GM23338 (cell line): ENCODE data around the gene MCUB. TPM values are rescaled to one million over a fixed set of nuclear protein-coding genes. Genes with fewer than 3 reads are reported as not detected.

Experiments used
- ATAC-seq: fragments of 200-7000 bp; cut with Tn5 transposase; 3 replicates; pipeline ENCODE4 v1.9.1; 2020
- DNase-seq: peaks from one replicate; pipeline ENCODE4 v3.0.0-alpha.2; 2015; ENCODE audit warnings: low spot score
- H2AFZ ChIP-seq: fragments of 200-600 bp; sonication (generic); 2 replicates; pipeline ENCODE4 v1.8.0; 2016; ENCODE audit warnings: antibody characterized with exemption, mild to moderate bottlenecking, moderate library complexity
- H3F3A ChIP-seq: fragments of 200-600 bp; sonication (generic); replicated peaks from 2 replicates; pipeline ENCODE4 v1.8.0; 2017; ENCODE audit warnings: antibody characterized with exemption, mixed run types, low read depth
- H3K27ac ChIP-seq: fragments of 200-600 bp; sonication (generic); 2 replicates; pipeline ENCODE4 v1.6.1; 2016; ENCODE audit warnings: low read depth
- H3K27me3 ChIP-seq: fragments of 200-600 bp; sonication (generic); 2 replicates; pipeline ENCODE4 v1.8.0; 2016; ENCODE audit warnings: mild to moderate bottlenecking, mixed run types, moderate library complexity; ENCODE audit not compliant: insufficient read depth
- H3K36me3 ChIP-seq: fragments of 200-600 bp; sonication (generic); 2 replicates; pipeline ENCODE4 v1.8.0; 2016; ENCODE audit warnings: mild to moderate bottlenecking; ENCODE audit not compliant: insufficient read depth
- H3K4me1 ChIP-seq: fragments of 200-600 bp; sonication (generic); 2 replicates; pipeline ENCODE4 v1.8.0; 2016; ENCODE audit warnings: mild to moderate bottlenecking, moderate library complexity; ENCODE audit not compliant: insufficient read depth
- H3K4me2 ChIP-seq: fragments of 200-600 bp; sonication (generic); 2 replicates; pipeline ENCODE4 v1.7.1; 2017; ENCODE audit warnings: mixed run types
- H3K4me3 ChIP-seq: fragments of 200-600 bp; sonication (generic); 2 replicates; pipeline ENCODE4 v1.6.1; 2016; ENCODE audit warnings: mixed run types
- H3K79me2 ChIP-seq: fragments of 200-600 bp; sonication (generic); replicated peaks from 2 replicates; pipeline ENCODE4 v1.8.0; 2017; ENCODE audit warnings: mild to moderate bottlenecking; ENCODE audit not compliant: insufficient read depth
- H3K9me2 ChIP-seq: fragments of 200-600 bp; sonication (generic); 2 replicates; pipeline ENCODE4 v1.8.0; 2017; ENCODE audit not compliant: insufficient read depth
- H4K20me1 ChIP-seq: fragments of 200-600 bp; sonication (generic); replicated peaks from 2 replicates; pipeline ENCODE4 v1.8.0; 2017; ENCODE audit warnings: mild to moderate bottlenecking; ENCODE audit not compliant: insufficient read depth
- H3K27ac Mint-ChIP-seq: 2 replicates; pipeline ENCODE4 v1.8.0; 2020; ENCODE audit warnings: inconsistent platforms, mild to moderate bottlenecking, moderate library complexity, mixed read lengths
- H3K27me3 Mint-ChIP-seq: 3 replicates; pipeline ENCODE4 v1.8.0; 2022; ENCODE audit warnings: low read depth, mild to moderate bottlenecking, moderate library complexity, mixed read lengths, inconsistent platforms; ENCODE audit not compliant: insufficient read depth, poor library complexity
- H3K36me3 Mint-ChIP-seq: 3 replicates; pipeline ENCODE4 v1.8.0; 2021; ENCODE audit warnings: low read depth, mild to moderate bottlenecking, inconsistent platforms, moderate library complexity, mixed read lengths
- H3K4me1 Mint-ChIP-seq: 3 replicates; pipeline ENCODE4 v1.8.0; 2020; ENCODE audit warnings: mild to moderate bottlenecking, inconsistent platforms, mixed read lengths
- H3K4me3 Mint-ChIP-seq: 3 replicates; pipeline ENCODE4 v1.8.0; 2021; ENCODE audit warnings: moderate library complexity, mild to moderate bottlenecking, inconsistent platforms, mixed read lengths
- H3K9me3 Mint-ChIP-seq: 3 replicates; pipeline ENCODE4 v1.8.0; 2020; ENCODE audit warnings: moderate library complexity, mild to moderate bottlenecking, inconsistent platforms, mixed read lengths
- CREB1 ChIP-seq: fragments of 250-450 bp; sonication (Bioruptor Pico); IDR thresholded peaks from 2 replicates; pipeline ENCODE4 v1.5.0; 2020; ENCODE audit warnings: low read depth, mild to moderate bottlenecking, moderate library complexity
- EZH2 ChIP-seq: fragments of 200-600 bp; sonication (generic); IDR thresholded peaks from one replicate; pipeline ENCODE4 v1.8.0; 2017; ENCODE audit warnings: antibody characterized with exemption, mild to moderate bottlenecking, low read depth; ENCODE audit not compliant: unreplicated experiment
- EZH2phosphoT487 ChIP-seq: fragments of 200-600 bp; sonication (generic); IDR thresholded peaks from one replicate; pipeline ENCODE4 v1.8.1; 2018; ENCODE audit warnings: antibody characterized with exemption; ENCODE audit not compliant: unreplicated experiment
- JUNB ChIP-seq: IDR thresholded peaks from one replicate; pipeline ENCODE4 v1.6.1; 2016; ENCODE audit warnings: antibody characterized with exemption; ENCODE audit not compliant: unreplicated experiment
- NANOG ChIP-seq: IDR thresholded peaks from 2 replicates; pipeline ENCODE4 v1.6.1; 2016; ENCODE audit warnings: antibody characterized with exemption, borderline replicate concordance
- POLR2AphosphoS5 ChIP-seq: IDR thresholded peaks from 2 replicates; pipeline ENCODE4 v1.6.1; 2016; ENCODE audit warnings: antibody characterized with exemption, low read depth
- STAT1 ChIP-seq: IDR thresholded peaks from one replicate; pipeline ENCODE4 v1.6.1; 2016; ENCODE audit warnings: antibody characterized with exemption; ENCODE audit not compliant: unreplicated experiment
- ZNF114 ChIP-seq: fragments of 250-450 bp; sonication (Bioruptor Pico); IDR thresholded peaks from 2 replicates; pipeline ENCODE4 v1.5.0; 2020; ENCODE audit warnings: mild to moderate bottlenecking, moderate library complexity
- ZNF331 ChIP-seq: fragments of 250-450 bp; sonication (Bioruptor Pico); IDR thresholded peaks from 2 replicates; pipeline ENCODE4 v1.5.0; 2020; ENCODE audit warnings: low read depth, mild to moderate bottlenecking, moderate library complexity
- ZNF462 ChIP-seq: fragments of 250-450 bp; sonication (Bioruptor Pico); IDR thresholded peaks from 2 replicates; pipeline ENCODE4 v1.5.0; 2020; ENCODE audit warnings: mild to moderate bottlenecking, moderate library complexity
- polyA plus RNA-seq: library from polyadenylated mRNA; unstranded; fragments of >200 nt; fragmentation: Nextera tagmentation; extraction: Ambion mirVana; gene quantifications from 2 replicates; pipeline ENCODE4 v1.2.1, GENCODE V29; 2016
- total RNA-seq: library from RNA; depleted of rRNA; stranded (reverse); fragments of >200 nt; shearing (Covaris generic); gene quantifications from 2 replicates; pipeline ENCODE4 v1.2.3, GENCODE V29; 2014
- TF ChIP-seq, protein P1 (sequence below), 2 experiments: fragments of 200-600 bp in 1 of 2; sonication (generic) in 1 of 2; conservative IDR thresholded peaks; 2 replicates each; pipeline versions ENCODE4 v1.5.1 to v1.6.1; 2016 to 2017; ENCODE audit warnings: antibody characterized with exemption in 2 of 2, low read depth in 2 of 2, mild to moderate bottlenecking in 2 of 2, moderate library complexity in 1 of 2
- TF ChIP-seq, protein P2 (sequence below): IDR thresholded peaks from one replicate; pipeline ENCODE4 v1.6.1; 2018; ENCODE audit warnings: antibody characterized with exemption; ENCODE audit not compliant: unreplicated experiment
- TF ChIP-seq, protein P3 (sequence below): IDR thresholded peaks from 2 replicates; pipeline ENCODE4 v1.6.1; 2016; ENCODE audit warnings: antibody characterized with exemption

The MCUB gene
- total and polyA plus RNA-seq, 2 experiments from 2014 or later, result 21.7 to 97.9 TPM

GRCh38 chr4:109645874-109646710 lies 86.0 kb downstream of the MCUB start:
- no peaks in the 10 kb centered on the region for H4K20me1 ChIP-seq
- TF ChIP-seq POLR2AphosphoS5 (no peak), NANOG (no peak), ZNF331 (no peak), EZH2phosphoT487 (no peak), CREB1 (CRISPR knock-in tag) (no peak), ZNF462 (no peak), JUNB (no peak), ZNF114 (CRISPR knock-in tag) (no peak), EZH2 (no peak), STAT1 (no peak)
- TF ChIP-seq, protein P1, sequence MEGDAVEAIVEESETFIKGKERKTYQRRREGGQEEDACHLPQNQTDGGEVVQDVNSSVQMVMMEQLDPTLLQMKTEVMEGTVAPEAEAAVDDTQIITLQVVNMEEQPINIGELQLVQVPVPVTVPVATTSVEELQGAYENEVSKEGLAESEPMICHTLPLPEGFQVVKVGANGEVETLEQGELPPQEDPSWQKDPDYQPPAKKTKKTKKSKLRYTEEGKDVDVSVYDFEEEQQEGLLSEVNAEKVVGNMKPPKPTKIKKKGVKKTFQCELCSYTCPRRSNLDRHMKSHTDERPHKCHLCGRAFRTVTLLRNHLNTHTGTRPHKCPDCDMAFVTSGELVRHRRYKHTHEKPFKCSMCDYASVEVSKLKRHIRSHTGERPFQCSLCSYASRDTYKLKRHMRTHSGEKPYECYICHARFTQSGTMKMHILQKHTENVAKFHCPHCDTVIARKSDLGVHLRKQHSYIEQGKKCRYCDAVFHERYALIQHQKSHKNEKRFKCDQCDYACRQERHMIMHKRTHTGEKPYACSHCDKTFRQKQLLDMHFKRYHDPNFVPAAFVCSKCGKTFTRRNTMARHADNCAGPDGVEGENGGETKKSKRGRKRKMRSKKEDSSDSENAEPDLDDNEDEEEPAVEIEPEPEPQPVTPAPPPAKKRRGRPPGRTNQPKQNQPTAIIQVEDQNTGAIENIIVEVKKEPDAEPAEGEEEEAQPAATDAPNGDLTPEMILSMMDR (conservative IDR thresholded peaks at IDR 0.05; ENCODE audit: low read depth in 2 of 2), result no peak
- TF ChIP-seq, protein P2, sequence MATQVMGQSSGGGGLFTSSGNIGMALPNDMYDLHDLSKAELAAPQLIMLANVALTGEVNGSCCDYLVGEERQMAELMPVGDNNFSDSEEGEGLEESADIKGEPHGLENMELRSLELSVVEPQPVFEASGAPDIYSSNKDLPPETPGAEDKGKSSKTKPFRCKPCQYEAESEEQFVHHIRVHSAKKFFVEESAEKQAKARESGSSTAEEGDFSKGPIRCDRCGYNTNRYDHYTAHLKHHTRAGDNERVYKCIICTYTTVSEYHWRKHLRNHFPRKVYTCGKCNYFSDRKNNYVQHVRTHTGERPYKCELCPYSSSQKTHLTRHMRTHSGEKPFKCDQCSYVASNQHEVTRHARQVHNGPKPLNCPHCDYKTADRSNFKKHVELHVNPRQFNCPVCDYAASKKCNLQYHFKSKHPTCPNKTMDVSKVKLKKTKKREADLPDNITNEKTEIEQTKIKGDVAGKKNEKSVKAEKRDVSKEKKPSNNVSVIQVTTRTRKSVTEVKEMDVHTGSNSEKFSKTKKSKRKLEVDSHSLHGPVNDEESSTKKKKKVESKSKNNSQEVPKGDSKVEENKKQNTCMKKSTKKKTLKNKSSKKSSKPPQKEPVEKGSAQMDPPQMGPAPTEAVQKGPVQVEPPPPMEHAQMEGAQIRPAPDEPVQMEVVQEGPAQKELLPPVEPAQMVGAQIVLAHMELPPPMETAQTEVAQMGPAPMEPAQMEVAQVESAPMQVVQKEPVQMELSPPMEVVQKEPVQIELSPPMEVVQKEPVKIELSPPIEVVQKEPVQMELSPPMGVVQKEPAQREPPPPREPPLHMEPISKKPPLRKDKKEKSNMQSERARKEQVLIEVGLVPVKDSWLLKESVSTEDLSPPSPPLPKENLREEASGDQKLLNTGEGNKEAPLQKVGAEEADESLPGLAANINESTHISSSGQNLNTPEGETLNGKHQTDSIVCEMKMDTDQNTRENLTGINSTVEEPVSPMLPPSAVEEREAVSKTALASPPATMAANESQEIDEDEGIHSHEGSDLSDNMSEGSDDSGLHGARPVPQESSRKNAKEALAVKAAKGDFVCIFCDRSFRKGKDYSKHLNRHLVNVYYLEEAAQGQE, result no peak
- TF ChIP-seq, protein P3, sequence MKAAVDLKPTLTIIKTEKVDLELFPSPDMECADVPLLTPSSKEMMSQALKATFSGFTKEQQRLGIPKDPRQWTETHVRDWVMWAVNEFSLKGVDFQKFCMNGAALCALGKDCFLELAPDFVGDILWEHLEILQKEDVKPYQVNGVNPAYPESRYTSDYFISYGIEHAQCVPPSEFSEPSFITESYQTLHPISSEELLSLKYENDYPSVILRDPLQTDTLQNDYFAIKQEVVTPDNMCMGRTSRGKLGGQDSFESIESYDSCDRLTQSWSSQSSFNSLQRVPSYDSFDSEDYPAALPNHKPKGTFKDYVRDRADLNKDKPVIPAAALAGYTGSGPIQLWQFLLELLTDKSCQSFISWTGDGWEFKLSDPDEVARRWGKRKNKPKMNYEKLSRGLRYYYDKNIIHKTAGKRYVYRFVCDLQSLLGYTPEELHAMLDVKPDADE, result no peak
- no peak overlapping the region for H3K4me3 ChIP-seq
- no peak overlapping the region for H2AFZ ChIP-seq
- H3K79me2 ChIP-seq, result no peaks in the 10 kb centered on the region
- H3K27me3 ChIP-seq, result no peaks in the 10 kb centered on the region
- Mint-ChIP-seq H3K9me3 (peaks cover 5% of the 10 kb centered on the region; the same call in 2 of the 3 replicates), H3K4me3 (no peak overlapping the region), H3K4me1 (peaks cover 4% of the 10 kb centered on the region; the same call in 2 of the 3 replicates), H3K27ac (no peak overlapping the region), H3K36me3 (peaks cover 5% of the 10 kb centered on the region), H3K27me3 (no peaks in the 10 kb centered on the region)
- no peak overlapping the region for H3K4me2 ChIP-seq
- no peaks in the 10 kb centered on the region for H3F3A ChIP-seq
- ATAC-seq (no peak), DNase-seq (no peak)
- no peak overlapping the region for H3K27ac ChIP-seq
- H3K4me1 ChIP-seq, result peaks cover 11% of the 10 kb centered on the region; the same call in 1 of the 2 replicates
- H3K36me3 ChIP-seq, result no peaks in the 10 kb centered on the region
- H3K9me2 ChIP-seq, result no peaks in the 10 kb centered on the region
